GM23338 (cell line): Measurements from ENCODE around the gene ENOSF1.

Experiments used
- CREB1 ChIP-seq: fragments of 250-450 bp; sonication (Bioruptor Pico); IDR thresholded peaks from 2 replicates; pipeline ENCODE4 v1.5.0; 2020; ENCODE audit warnings: low read depth, mild to moderate bottlenecking, moderate library complexity
- CTCF ChIP-seq, 2 experiments: fragments of 200-600 bp in 1 of 2; sonication (generic) in 1 of 2; conservative IDR thresholded peaks; 2 replicates each; pipeline versions ENCODE4 v1.5.1 to v1.6.1; 2016 to 2017; ENCODE audit warnings: antibody characterized with exemption in 2 of 2, low read depth in 2 of 2, mild to moderate bottlenecking in 2 of 2, moderate library complexity in 1 of 2
- EZH2 ChIP-seq: fragments of 200-600 bp; sonication (generic); IDR thresholded peaks from one replicate; pipeline ENCODE4 v1.8.0; 2017; ENCODE audit warnings: antibody characterized with exemption, mild to moderate bottlenecking, low read depth; ENCODE audit not compliant: unreplicated experiment
- EZH2phosphoT487 ChIP-seq: fragments of 200-600 bp; sonication (generic); IDR thresholded peaks from one replicate; pipeline ENCODE4 v1.8.1; 2018; ENCODE audit warnings: antibody characterized with exemption; ENCODE audit not compliant: unreplicated experiment
- JUNB ChIP-seq: IDR thresholded peaks from one replicate; pipeline ENCODE4 v1.6.1; 2016; ENCODE audit warnings: antibody characterized with exemption; ENCODE audit not compliant: unreplicated experiment
- POLR2AphosphoS5 ChIP-seq: IDR thresholded peaks from 2 replicates; pipeline ENCODE4 v1.6.1; 2016; ENCODE audit warnings: antibody characterized with exemption, low read depth
- REST ChIP-seq: IDR thresholded peaks from one replicate; pipeline ENCODE4 v1.6.1; 2018; ENCODE audit warnings: antibody characterized with exemption; ENCODE audit not compliant: unreplicated experiment
- ZNF331 ChIP-seq: fragments of 250-450 bp; sonication (Bioruptor Pico); IDR thresholded peaks from 2 replicates; pipeline ENCODE4 v1.5.0; 2020; ENCODE audit warnings: low read depth, mild to moderate bottlenecking, moderate library complexity

GRCh38 chr18:731185-731584 is 18.8 kb upstream of the ENOSF1 start:
- TF ChIP-seq CTCF (conservative IDR thresholded peaks at IDR 0.05; ENCODE audit: low read depth in 2 of 2) (no peak), EZH2 (no peak), ZNF331 (CRISPR knock-in tag) (no peak), EZH2phosphoT487 (no peak), CREB1 (no peak), JUNB (no peak), POLR2AphosphoS5 (no peak), REST (no peak)
